Measurements from ENCODE around the gene DEK.
"Not testable (repeated sequence)": the region's sequence is repeated elsewhere in the genome, so short reads cannot be mapped to it uniquely, and the experiment has no call there.

DEK gene

GRCh38 chr6:18264219-18264922, at the start of gene DEK:
Gene DEK (minus strand): TSS chr6:18264530. CDS start chr6:18263987, 543 bp downstream.
- DNase-seq (ENCODE audit: low read depth in 2 of 2) = peak; percentile 76 to 77

GRCh38 chr6:18312368-18312767, 48.0 kb upstream of the DEK start:
- DNase-seq (ENCODE audit: low read depth in 2 of 2) = no peak

- not testable (repeated sequence) for DNase-seq (ENCODE audit: low read depth in 2 of 2)
Measured at GRCh38 chr6:18310010-18310409, 45.7 kb upstream of the DEK start.

- no peak for DNase-seq (ENCODE audit: low read depth in 2 of 2)
Measured at GRCh38 chr6:18309046-18309445, 44.7 kb upstream of the DEK start.

GRCh38 chr6:18308070-18308735, 43.9 kb upstream of the DEK start:
- no peak for DNase-seq (ENCODE audit: low read depth in 2 of 2)

- no peak for DNase-seq (ENCODE audit: low read depth in 2 of 2)
Measured at GRCh38 chr6:18306977-18307376, 42.6 kb upstream of the DEK start.

- no peak for DNase-seq (ENCODE audit: low read depth in 2 of 2)
Measured at GRCh38 chr6:18302561-18303439, 38.5 kb upstream of the DEK start.

GRCh38 chr6:18293076-18293904, 29.0 kb upstream of the DEK start:
- DNase-seq (ENCODE audit: low read depth in 2 of 2) = no peak

- DNase-seq (ENCODE audit: low read depth in 2 of 2) = no peak
Measured at GRCh38 chr6:18289283-18289682, 25.0 kb upstream of the DEK start.

GRCh38 chr6:18284261-18284660, 19.9 kb upstream of the DEK start:
- DNase-seq (ENCODE audit: low read depth in 2 of 2) = no peak

- DNase-seq (ENCODE audit: low read depth in 2 of 2) = no peak
Measured at GRCh38 chr6:18281564-18281963, 17.2 kb upstream of the DEK start.

- no peak for DNase-seq (ENCODE audit: low read depth in 2 of 2)
Measured at GRCh38 chr6:18280084-18280483, 15.8 kb upstream of the DEK start.

- no peak for DNase-seq (ENCODE audit: low read depth in 2 of 2)
Measured at GRCh38 chr6:18279422-18279821, 15.1 kb upstream of the DEK start.

GRCh38 chr6:18277237-18278006, 13.1 kb upstream of the DEK start:
- no peak for DNase-seq (ENCODE audit: low read depth in 2 of 2)

GRCh38 chr6:18276610-18277236, 12.4 kb upstream of the DEK start:
- no peak for DNase-seq (ENCODE audit: low read depth in 2 of 2)

- DNase-seq (ENCODE audit: low read depth in 2 of 2) = no peak
Measured at GRCh38 chr6:18270216-18270615, 5.9 kb upstream of the DEK start.

- DNase-seq (ENCODE audit: low read depth in 2 of 2) = no peak
Measured at GRCh38 chr6:18269717-18270116, 5.4 kb upstream of the DEK start.

- DNase-seq (ENCODE audit: low read depth in 2 of 2) = no peak
Measured at GRCh38 chr6:18269253-18269652, 4.9 kb upstream of the DEK start.

- no peak for DNase-seq (ENCODE audit: low read depth in 2 of 2)
Measured at GRCh38 chr6:18268066-18268465, 3.7 kb upstream of the DEK start.

GRCh38 chr6:18266523-18266912, 2.2 kb upstream of the DEK start:
- DNase-seq (ENCODE audit: low read depth in 2 of 2) = no peak

All from stimulated activated CD8-positive, alpha-beta memory T cell treated with anti-CD3 and anti-CD28 coated beads, Interleukin-2, amount 100 ng/mL, for 48 hours (primary cell).